Measurements from ENCODE around the gene PTPRT.

Gene PTPRT

GRCh38 chr20:42429761-42430458, 759.8 kb downstream of the PTPRT start:
- no peaks in the 10 kb centered on the region for H3K36me3 Mint-ChIP-seq (ENCODE audit: low read depth)
- no peak for DNase-seq
- peaks cover 6% of the 10 kb centered on the region for H3K27me3 Mint-ChIP-seq (ENCODE audit: low read depth, poor library complexity)
- H3K27ac Mint-ChIP-seq: no peak overlapping the region
- H3K4me1 Mint-ChIP-seq: peaks cover 11% of the 10 kb centered on the region
- H3K4me3 Mint-ChIP-seq: no peak overlapping the region
- no peaks in the 10 kb centered on the region for H3K9me3 Mint-ChIP-seq
- TF ChIP-seq, protein P1, sequence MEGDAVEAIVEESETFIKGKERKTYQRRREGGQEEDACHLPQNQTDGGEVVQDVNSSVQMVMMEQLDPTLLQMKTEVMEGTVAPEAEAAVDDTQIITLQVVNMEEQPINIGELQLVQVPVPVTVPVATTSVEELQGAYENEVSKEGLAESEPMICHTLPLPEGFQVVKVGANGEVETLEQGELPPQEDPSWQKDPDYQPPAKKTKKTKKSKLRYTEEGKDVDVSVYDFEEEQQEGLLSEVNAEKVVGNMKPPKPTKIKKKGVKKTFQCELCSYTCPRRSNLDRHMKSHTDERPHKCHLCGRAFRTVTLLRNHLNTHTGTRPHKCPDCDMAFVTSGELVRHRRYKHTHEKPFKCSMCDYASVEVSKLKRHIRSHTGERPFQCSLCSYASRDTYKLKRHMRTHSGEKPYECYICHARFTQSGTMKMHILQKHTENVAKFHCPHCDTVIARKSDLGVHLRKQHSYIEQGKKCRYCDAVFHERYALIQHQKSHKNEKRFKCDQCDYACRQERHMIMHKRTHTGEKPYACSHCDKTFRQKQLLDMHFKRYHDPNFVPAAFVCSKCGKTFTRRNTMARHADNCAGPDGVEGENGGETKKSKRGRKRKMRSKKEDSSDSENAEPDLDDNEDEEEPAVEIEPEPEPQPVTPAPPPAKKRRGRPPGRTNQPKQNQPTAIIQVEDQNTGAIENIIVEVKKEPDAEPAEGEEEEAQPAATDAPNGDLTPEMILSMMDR (IDR thresholded peaks at IDR 0.05): no peak

GRCh38 chr20:42419814-42420532, 769.7 kb downstream of the PTPRT start:
- TF ChIP-seq, protein P1 (IDR thresholded peaks at IDR 0.05): no peak
- peaks cover 5% of the 10 kb centered on the region for H3K9me3 Mint-ChIP-seq
- H3K4me3 Mint-ChIP-seq: no peak overlapping the region
- no peaks in the 10 kb centered on the region for H3K4me1 Mint-ChIP-seq
- no peak for DNase-seq
- no peak overlapping the region for H3K27ac Mint-ChIP-seq
- no peaks in the 10 kb centered on the region for H3K36me3 Mint-ChIP-seq (ENCODE audit: low read depth)
- H3K27me3 Mint-ChIP-seq (ENCODE audit: low read depth, poor library complexity): peaks cover 3% of the 10 kb centered on the region

GRCh38 chr20:42406826-42407225, 782.9 kb downstream of the PTPRT start:
- Mint-ChIP-seq H3K4me3 (no peak overlapping the region), H3K4me1 (no peaks in the 10 kb centered on the region), H3K9me3 (peaks cover 7% of the 10 kb centered on the region), H3K36me3 (ENCODE audit: low read depth) (no peaks in the 10 kb centered on the region), H3K27me3 (ENCODE audit: low read depth, poor library complexity) (peaks cover 6% of the 10 kb centered on the region), H3K27ac (no peak overlapping the region)
- no peak for DNase-seq
- TF ChIP-seq, protein P1 (IDR thresholded peaks at IDR 0.05): no peak

DNA sequence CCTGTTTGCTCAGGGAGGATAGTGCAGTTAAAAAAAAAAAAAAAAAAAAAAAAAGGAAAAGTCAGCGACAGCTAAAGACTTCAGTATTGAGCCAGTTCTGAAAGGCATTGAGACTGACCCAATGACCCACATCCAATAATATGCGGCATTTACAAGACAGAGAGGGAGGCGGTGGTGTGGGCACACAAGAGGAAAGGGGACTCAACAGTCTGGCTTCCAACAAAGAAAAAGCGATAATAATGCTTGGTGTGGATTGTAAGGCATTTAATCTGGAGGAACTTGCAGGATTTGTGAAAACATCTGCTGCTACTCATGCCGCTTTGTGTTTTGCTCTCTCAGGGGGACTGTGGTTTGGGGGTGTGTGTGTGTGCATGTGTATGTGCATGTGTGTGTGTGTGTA, 787.3 kb downstream of the PTPRT start:
- Mint-ChIP-seq H3K9me3 (no peaks in the 10 kb centered on the region), H3K36me3 (ENCODE audit: low read depth) (no peaks in the 10 kb centered on the region), H3K4me3 (no peak overlapping the region), H3K4me1 (no peaks in the 10 kb centered on the region), H3K27me3 (ENCODE audit: low read depth, poor library complexity) (peaks cover 11% of the 10 kb centered on the region), H3K27ac (no peak overlapping the region)
- TF ChIP-seq, protein P1 (IDR thresholded peaks at IDR 0.05): no peak
- DNase-seq: no peak

DNA sequence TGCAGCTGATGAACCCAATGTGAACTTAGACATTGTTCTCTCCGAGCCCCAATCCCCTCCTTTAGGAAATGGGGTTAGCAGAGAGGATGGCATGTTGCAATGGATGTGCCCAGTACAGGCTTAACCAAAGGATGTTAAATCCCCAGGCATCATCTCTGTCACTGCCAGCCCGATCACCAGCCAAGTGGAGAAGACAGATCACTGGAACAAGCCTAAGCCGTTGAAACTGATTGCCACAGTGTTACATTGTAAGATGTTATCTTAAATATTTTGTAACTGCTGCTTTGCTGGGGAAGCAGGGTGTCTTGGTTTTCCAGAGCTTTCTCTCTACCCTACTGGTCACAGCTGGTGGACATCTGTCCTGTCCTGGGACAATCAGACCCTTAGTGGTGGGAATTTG, 788.1 kb downstream of the PTPRT start:
- Mint-ChIP-seq H3K27me3 (ENCODE audit: low read depth, poor library complexity) (peaks cover 11% of the 10 kb centered on the region), H3K27ac (no peak overlapping the region), H3K36me3 (ENCODE audit: low read depth) (no peaks in the 10 kb centered on the region), H3K4me3 (no peak overlapping the region), H3K9me3 (no peaks in the 10 kb centered on the region), H3K4me1 (no peaks in the 10 kb centered on the region)
- no peak for DNase-seq
- TF ChIP-seq, protein P1 (IDR thresholded peaks at IDR 0.05): no peak

All from nephron progenitor cell (in vitro differentiated cells).